GM21367 (cell line): Measurements from ENCODE around the gene FOXP1.

ENCODE experiments used
- ATAC-seq: cut with Tn5 transposase; IDR thresholded peaks from one replicate; pipeline ENCODE4 v1.9.1; 2021; ENCODE audit not compliant: unreplicated experiment

The FOXP1 gene

GRCh38 chr3:71384837-71385716 is 198.5 kb downstream of the FOXP1 start:
- ATAC-seq = no peak

GRCh38 chr3:71384388-71384787 is 199.1 kb downstream of the FOXP1 start:
- no peak for ATAC-seq

- ATAC-seq = no peak
Measured at GRCh38 chr3:71380096-71380495, 203.4 kb downstream of the FOXP1 start.

- no peak for ATAC-seq
Measured at GRCh38 chr3:71378509-71378908, 205.0 kb downstream of the FOXP1 start.

- ATAC-seq = no peak
Measured at GRCh38 chr3:71376911-71377310, 206.6 kb downstream of the FOXP1 start.

- ATAC-seq = no peak
Measured at GRCh38 chr3:71376503-71376902, 207.0 kb downstream of the FOXP1 start.

GRCh38 chr3:71374582-71374981 is 208.9 kb downstream of the FOXP1 start:
- no peak for ATAC-seq

- ATAC-seq = no peak
Measured at GRCh38 chr3:71372911-71373637, 210.5 kb downstream of the FOXP1 start.

GRCh38 chr3:71372241-71372768 is 211.2 kb downstream of the FOXP1 start:
- no peak for ATAC-seq

GRCh38 chr3:71371282-71371681 is 212.2 kb downstream of the FOXP1 start:
- ATAC-seq = no peak

- no peak for ATAC-seq
Measured at GRCh38 chr3:71370467-71370866, 213.1 kb downstream of the FOXP1 start.

GRCh38 chr3:71369701-71370391 is 213.7 kb downstream of the FOXP1 start:
- ATAC-seq = no peak

GRCh38 chr3:71366988-71367604 is 216.4 kb downstream of the FOXP1 start:
- no peak for ATAC-seq

- ATAC-seq = no peak
Measured at GRCh38 chr3:71361334-71361890, 222.1 kb downstream of the FOXP1 start.

- ATAC-seq = peak; percentile 82
Measured at GRCh38 chr3:71360764-71361163, 222.8 kb downstream of the FOXP1 start.

- ATAC-seq = peak; percentile 29
Measured at GRCh38 chr3:71360180-71360579, 223.3 kb downstream of the FOXP1 start.

- no peak for ATAC-seq
Measured at GRCh38 chr3:71358243-71358642, 225.3 kb downstream of the FOXP1 start.

GRCh38 chr3:71356265-71356664 is 227.3 kb downstream of the FOXP1 start:
- no peak for ATAC-seq

- ATAC-seq = no peak
Measured at GRCh38 chr3:71355862-71356261, 227.7 kb downstream of the FOXP1 start.

- ATAC-seq = no peak
Measured at GRCh38 chr3:71355037-71355436, 228.5 kb downstream of the FOXP1 start.
